ENCODE results near the gene TRIOBP. TPM values are rescaled to one million over a fixed set of nuclear protein-coding genes. Genes with fewer than 3 reads are reported as not detected.

TRIOBP gene
- total RNA-seq, 1 donor from 2014 or later: 49.5 TPM

DNA sequence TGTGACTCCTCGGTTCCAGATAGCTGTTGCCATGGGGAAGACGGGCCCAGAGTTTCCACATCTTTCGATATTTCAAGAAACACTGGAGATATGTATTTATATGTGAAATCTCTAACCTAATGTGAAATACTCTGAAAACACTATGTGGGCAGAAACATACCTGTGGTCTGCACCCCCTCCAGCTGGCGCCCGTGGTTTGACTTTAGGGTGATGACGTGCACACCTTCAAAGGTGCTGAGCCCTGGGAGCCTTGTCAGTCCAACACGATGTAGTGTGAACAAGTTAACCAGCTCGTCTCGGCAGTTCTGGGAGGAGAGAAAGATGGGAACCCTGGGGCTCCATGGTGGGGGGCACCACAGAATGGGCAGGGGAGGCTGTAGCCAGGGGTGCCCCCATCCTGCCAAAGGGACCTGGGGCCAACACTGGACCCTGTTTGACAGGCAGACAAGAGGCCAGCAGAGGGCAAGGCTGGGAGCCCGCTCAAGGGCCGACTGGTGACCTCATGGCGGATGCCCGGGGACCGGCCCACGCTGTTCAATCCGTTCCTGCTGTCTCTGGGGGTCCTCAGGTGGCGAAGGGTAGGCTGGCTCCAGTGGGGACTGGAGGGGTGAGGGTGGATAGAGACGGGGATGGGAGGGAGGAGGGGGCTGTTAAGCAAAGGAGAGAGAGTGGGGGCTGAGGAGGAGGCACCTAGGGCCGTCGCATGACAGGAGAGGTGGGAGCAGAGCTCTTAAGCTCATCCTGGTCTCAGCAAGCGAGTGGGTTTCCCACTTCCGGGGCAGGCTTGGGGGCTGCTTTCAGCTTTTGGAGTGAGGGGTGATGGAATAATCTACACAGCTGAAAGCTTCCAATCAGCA, 43.8 kb downstream of the TRIOBP start:
- no peak for DNase-seq (ENCODE audit: low spot score)
- Mint-ChIP-seq H3K27ac (ENCODE audit: unreplicated experiment) (no peak overlapping the region), H3K36me3 (ENCODE audit: low read depth) (no peaks in the 10 kb centered on the region), H3K27me3 (ENCODE audit: low read depth) (no peaks in the 10 kb centered on the region), H3K9me3 (ENCODE audit: low read depth) (peaks cover 3% of the 10 kb centered on the region), H3K4me1 (ENCODE audit: low read depth) (peaks cover 30% of the 10 kb centered on the region), H3K4me3 (ENCODE audit: unreplicated experiment) (no peak overlapping the region)
- TF ChIP-seq, protein P1, sequence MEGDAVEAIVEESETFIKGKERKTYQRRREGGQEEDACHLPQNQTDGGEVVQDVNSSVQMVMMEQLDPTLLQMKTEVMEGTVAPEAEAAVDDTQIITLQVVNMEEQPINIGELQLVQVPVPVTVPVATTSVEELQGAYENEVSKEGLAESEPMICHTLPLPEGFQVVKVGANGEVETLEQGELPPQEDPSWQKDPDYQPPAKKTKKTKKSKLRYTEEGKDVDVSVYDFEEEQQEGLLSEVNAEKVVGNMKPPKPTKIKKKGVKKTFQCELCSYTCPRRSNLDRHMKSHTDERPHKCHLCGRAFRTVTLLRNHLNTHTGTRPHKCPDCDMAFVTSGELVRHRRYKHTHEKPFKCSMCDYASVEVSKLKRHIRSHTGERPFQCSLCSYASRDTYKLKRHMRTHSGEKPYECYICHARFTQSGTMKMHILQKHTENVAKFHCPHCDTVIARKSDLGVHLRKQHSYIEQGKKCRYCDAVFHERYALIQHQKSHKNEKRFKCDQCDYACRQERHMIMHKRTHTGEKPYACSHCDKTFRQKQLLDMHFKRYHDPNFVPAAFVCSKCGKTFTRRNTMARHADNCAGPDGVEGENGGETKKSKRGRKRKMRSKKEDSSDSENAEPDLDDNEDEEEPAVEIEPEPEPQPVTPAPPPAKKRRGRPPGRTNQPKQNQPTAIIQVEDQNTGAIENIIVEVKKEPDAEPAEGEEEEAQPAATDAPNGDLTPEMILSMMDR (IDR thresholded peaks at IDR 0.05): no peak

GRCh38 chr22:37741312-37741795, 44.5 kb downstream of the TRIOBP start:
- Mint-ChIP-seq H3K27ac (ENCODE audit: unreplicated experiment) (no peak overlapping the region), H3K27me3 (ENCODE audit: low read depth) (no peaks in the 10 kb centered on the region), H3K4me3 (ENCODE audit: unreplicated experiment) (no peak overlapping the region), H3K36me3 (ENCODE audit: low read depth) (no peaks in the 10 kb centered on the region), H3K9me3 (ENCODE audit: low read depth) (peaks cover 3% of the 10 kb centered on the region), H3K4me1 (ENCODE audit: low read depth) (peaks cover 30% of the 10 kb centered on the region)
- TF ChIP-seq, protein P1 (IDR thresholded peaks at IDR 0.05): no peak
- DNase-seq (ENCODE audit: low spot score): no peak

- H3K27ac Mint-ChIP-seq (ENCODE audit: unreplicated experiment): peak overlapping the region; percentile 27
- H3K9me3 Mint-ChIP-seq (ENCODE audit: low read depth): peaks cover 3% of the 10 kb centered on the region
- H3K27me3 Mint-ChIP-seq (ENCODE audit: low read depth): no peaks in the 10 kb centered on the region
- no peaks in the 10 kb centered on the region for H3K36me3 Mint-ChIP-seq (ENCODE audit: low read depth)
- H3K4me3 Mint-ChIP-seq (ENCODE audit: unreplicated experiment): no peak overlapping the region
- DNase-seq (ENCODE audit: low spot score): no peak
- TF ChIP-seq, protein P1 (IDR thresholded peaks at IDR 0.05): no peak
- H3K4me1 Mint-ChIP-seq (ENCODE audit: low read depth): peaks cover 37% of the 10 kb centered on the region
Measured at GRCh38 chr22:37742376-37743171, 45.7 kb downstream of the TRIOBP start.

DNA sequence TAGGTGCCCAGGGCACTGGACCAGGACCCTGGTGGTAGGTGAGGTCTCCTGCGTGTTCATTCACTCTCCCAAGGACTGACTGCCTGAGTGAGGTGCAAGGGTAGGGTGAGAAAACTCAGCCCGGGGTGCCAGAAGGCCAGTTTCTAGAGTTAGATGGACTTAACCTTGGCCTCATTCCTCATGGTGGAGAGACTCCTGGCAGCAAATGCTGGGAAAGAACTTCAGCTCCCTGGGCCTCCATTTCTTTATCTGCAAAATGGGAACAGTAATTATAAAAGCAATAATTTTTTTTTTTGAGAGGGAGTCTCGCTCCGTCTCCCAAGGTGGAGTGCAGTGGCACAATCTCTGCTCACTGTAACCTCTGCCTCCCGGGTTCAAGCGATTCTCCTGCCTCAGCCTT, 47.7 kb downstream of the TRIOBP start:
- Mint-ChIP-seq H3K27me3 (ENCODE audit: low read depth) (no peaks in the 10 kb centered on the region), H3K36me3 (ENCODE audit: low read depth) (no peaks in the 10 kb centered on the region), H3K9me3 (ENCODE audit: low read depth) (no peaks in the 10 kb centered on the region), H3K4me3 (ENCODE audit: unreplicated experiment) (no peak overlapping the region), H3K27ac (ENCODE audit: unreplicated experiment) (no peak overlapping the region), H3K4me1 (ENCODE audit: low read depth) (peaks cover 53% of the 10 kb centered on the region)
- TF ChIP-seq, protein P1 (IDR thresholded peaks at IDR 0.05): no peak
- no peak for DNase-seq (ENCODE audit: low spot score)

All from chondrocyte (in vitro differentiated cells).